Measurements from ENCODE around the gene PTGES3. TPM values are rescaled to one million over a fixed set of nuclear protein-coding genes. Genes with fewer than 3 reads are reported as not detected.
A peak's percentile ranks its signal among the peaks of the same experiment; 100 is the strongest.

PTGES3 gene
- total and polyA plus RNA-seq, 8 donors, result 33.4 to 98.1 (median 69.3) TPM

GRCh38 chr12:56635806-56636674, 52.0 kb downstream of the PTGES3 start:
- WGBS, 2 donors, result 1 to 3% methylated on average over 20 of the region's 20 CpGs
- Histone ChIP-seq H3K4me3 (peak overlapping the region; percentile 39 to 86 (median 62)), H3K36me3 (peaks cover 3 to 35% (median 34%) of the 10 kb centered on the region in 3 donors), H3K27me3 (no peaks in the 10 kb centered on the region), H3K27ac (peak overlapping the region; percentile 70 to 97 (median 90)), H3K9me3 (no peaks in the 10 kb centered on the region), H3K4me1 (peaks cover 5 to 20% (median 15%) of the 10 kb centered on the region in 3 donors)
- ATAC-seq (peak; percentile 76 to 87 (median 79)), DNase-seq (peak; percentile 80 to 94 (median 90)), FAIRE-seq (no peak)
- intact Hi-C loops (cut with DNase I), result no loop called here
- no peak for TF ChIP-seq CTCF (IDR thresholded peaks at IDR 0.05)

DNA sequence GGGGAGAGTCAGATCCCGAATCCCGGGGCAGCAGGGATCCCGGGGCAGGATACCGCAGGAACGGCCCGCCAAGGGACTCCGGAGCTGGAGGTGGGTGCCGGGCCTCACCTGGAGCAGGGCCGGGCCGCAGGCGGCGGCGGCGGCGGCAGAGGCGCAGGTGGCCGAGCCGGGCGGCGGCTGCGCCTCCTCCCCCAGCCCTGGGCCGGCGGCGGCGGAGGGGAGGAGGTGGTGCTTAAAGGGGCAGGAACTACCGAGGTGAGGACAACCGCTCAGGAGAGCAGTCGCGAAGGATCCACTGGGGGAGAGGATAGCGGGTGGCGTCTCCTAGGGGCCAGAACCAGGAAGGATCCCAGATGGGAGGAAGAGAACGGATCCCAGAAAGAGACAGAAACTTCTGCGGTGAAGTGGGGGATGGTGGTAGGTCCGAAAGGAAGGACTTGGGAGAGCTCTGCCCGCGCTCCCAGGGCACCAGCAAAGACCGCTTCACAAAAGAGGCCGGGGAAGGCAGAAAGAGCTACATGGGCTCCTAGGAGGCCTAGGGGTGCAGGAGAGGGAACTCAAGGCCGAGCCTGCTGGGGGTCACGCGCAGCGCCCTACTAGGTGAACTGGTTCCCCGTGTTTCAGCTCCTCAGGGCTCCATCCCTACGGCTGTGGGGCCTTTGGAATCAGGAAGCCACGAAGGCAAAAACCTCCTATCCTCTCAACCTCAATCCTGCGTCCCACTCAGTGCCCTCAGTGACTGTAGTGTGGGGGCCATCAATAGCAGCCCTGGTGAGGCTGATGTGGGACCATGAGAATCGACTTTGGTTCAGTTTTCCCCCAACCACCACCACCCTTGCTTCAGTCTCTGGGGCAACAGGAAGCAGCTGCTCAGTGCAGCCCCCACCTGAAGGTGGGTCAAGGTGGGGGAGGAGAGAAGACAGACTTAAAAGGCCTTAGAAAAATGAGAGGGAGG, 53.0 kb downstream of the PTGES3 start:
- FAIRE-seq (no peak), ATAC-seq (peak; percentile 38 to 62 (median 47)), DNase-seq (peak; percentile 80 to 90 (median 84))
- Histone ChIP-seq H3K27ac (peak overlapping the region; percentile 70 to 97 (median 90)), H3K9me3 (no peaks in the 10 kb centered on the region), H3K27me3 (no peaks in the 10 kb centered on the region), H3K4me3 (peak overlapping the region; percentile 39 to 86 (median 62)), H3K4me1 (peaks cover 5 to 28% (median 15%) of the 10 kb centered on the region in 3 donors), H3K36me3 (peaks cover 3 to 27% (median 26%) of the 10 kb centered on the region in 3 donors)
- WGBS, 2 donors, result 0 to 1% methylated on average over 33 to 47 of the region's 47 CpGs
- no peak for TF ChIP-seq CTCF (IDR thresholded peaks at IDR 0.05)
- intact Hi-C loops (cut with DNase I), result no loop called here

DNA sequence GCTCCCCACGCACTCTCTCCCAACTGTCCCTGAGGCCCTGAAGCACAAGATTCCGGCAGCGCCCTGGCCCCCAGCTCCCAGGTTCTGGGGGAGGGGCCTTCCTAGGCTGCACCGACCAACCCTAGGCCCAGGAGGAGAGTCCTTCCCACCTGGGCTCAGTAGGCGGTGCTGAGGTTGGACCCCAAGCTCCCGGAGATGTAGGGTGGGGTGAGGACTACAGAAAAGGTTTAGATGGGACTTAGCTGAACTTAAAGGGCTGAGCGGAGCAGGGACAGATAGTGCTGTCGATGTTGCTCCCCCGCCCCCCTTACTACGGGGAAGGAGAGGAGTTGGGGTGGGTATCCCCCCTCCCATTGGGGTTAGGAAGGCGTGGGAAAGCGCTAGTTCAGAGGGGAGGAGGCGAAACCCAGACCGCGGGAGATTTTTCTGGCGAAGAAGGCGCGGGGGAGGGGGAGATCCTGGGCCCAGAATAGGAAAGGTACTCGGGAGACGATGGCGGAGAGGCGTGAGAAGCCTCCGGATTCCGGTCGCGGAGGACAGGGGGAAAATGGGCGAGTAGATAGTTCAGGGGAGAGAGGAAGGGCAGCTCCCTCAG, 53.7 kb downstream of the PTGES3 start:
- H3K36me3 ChIP-seq, result peaks cover 3 to 20% (median 18%) of the 10 kb centered on the region in 3 donors
- peak; percentile 19 to 30 (median 28) for ATAC-seq
- H3K9me3 ChIP-seq, result no peaks in the 10 kb centered on the region
- DNase-seq, result peak; percentile 72 to 84 (median 81)
- H3K27ac ChIP-seq, result peak overlapping the region; percentile 70 to 97 (median 90)
- intact Hi-C loops (cut with DNase I), result no loop called here
- H3K27me3 ChIP-seq, result no peaks in the 10 kb centered on the region
- peak overlapping the region; percentile 39 to 86 (median 62) for H3K4me3 ChIP-seq
- no peak for FAIRE-seq
- 1% methylated on average over 26 to 27 of the region's 27 CpGs for WGBS, 2 donors
- no peak for TF ChIP-seq CTCF (IDR thresholded peaks at IDR 0.05)
- peaks cover 5 to 28% (median 15%) of the 10 kb centered on the region in 3 donors for H3K4me1 ChIP-seq

- no peak for TF ChIP-seq CTCF (IDR thresholded peaks at IDR 0.05)
- Histone ChIP-seq H3K27ac (peak overlapping the region; percentile 70 to 97 (median 90)), H3K4me1 (peaks cover 5 to 28% (median 15%) of the 10 kb centered on the region in 3 donors), H3K27me3 (no peaks in the 10 kb centered on the region), H3K9me3 (no peaks in the 10 kb centered on the region), H3K4me3 (peak overlapping the region; percentile 39 to 86 (median 62)), H3K36me3 (peaks cover 3 to 13% (median 11%) of the 10 kb centered on the region in 3 donors)
- ATAC-seq (no peak), DNase-seq (no peak), FAIRE-seq (no peak)
- WGBS, 2 donors, result 13 to 17% methylated on average over 12 of the region's 12 CpGs
- intact Hi-C loops (cut with DNase I), result no loop called here
Observed at GRCh38 chr12:56633468-56634241, 54.4 kb downstream of the PTGES3 start.
